Stimulated activated CD8-positive, alpha-beta memory T cell treated with anti-CD3 and anti-CD28 coated beads, Interleukin-2, amount 100 ng/mL, for 1 hour (primary cell): ENCODE results near the gene SOX11.

Experiments
- DNase-seq, 2 donors: peaks; one replicate each; pipeline ENCODE4 v3.0.0-alpha.2; 2020; ENCODE audit warnings: low read depth in 2 of 2

SOX11 gene

GRCh38 chr2:5691221-5691984 is 781 bp upstream of the SOX11 start:
- DNase-seq, result no peak

- DNase-seq, result no peak
These were observed 540 bp downstream of the SOX11 start for GRCh38 chr2:5692561-5693286.

GRCh38 chr2:5693287-5694201 is 1.4 kb downstream of the SOX11 start:
- DNase-seq, result no peak

- DNase-seq, result no peak
These were observed 2.1 kb downstream of the SOX11 start for GRCh38 chr2:5694306-5694705.

GRCh38 chr2:5695654-5696403 is 3.6 kb downstream of the SOX11 start:
- no peak for DNase-seq

GRCh38 chr2:5696404-5696944 is 4.3 kb downstream of the SOX11 start:
- no peak for DNase-seq

- no peak for DNase-seq
These were observed 4.8 kb downstream of the SOX11 start for GRCh38 chr2:5696945-5697521.

GRCh38 chr2:5697562-5697961 is 5.4 kb downstream of the SOX11 start:
- no peak for DNase-seq

GRCh38 chr2:5698134-5698533 is 6.0 kb downstream of the SOX11 start:
- no peak for DNase-seq

GRCh38 chr2:5699963-5700362 is 7.8 kb downstream of the SOX11 start:
- DNase-seq, result no peak

- no peak for DNase-seq
These were observed 8.4 kb downstream of the SOX11 start for GRCh38 chr2:5700551-5700950.

- DNase-seq, result no peak
These were observed 9.1 kb downstream of the SOX11 start for GRCh38 chr2:5701266-5701665.

- DNase-seq, result no peak
These were observed 11.0 kb downstream of the SOX11 start for GRCh38 chr2:5703166-5703565.

- DNase-seq, result no peak
These were observed 13.3 kb downstream of the SOX11 start for GRCh38 chr2:5705490-5705889.

GRCh38 chr2:5706717-5707455 is 14.7 kb downstream of the SOX11 start:
- DNase-seq, result no peak

GRCh38 chr2:5710615-5711014 is 18.4 kb downstream of the SOX11 start:
- DNase-seq, result no peak

GRCh38 chr2:5713101-5713500 is 20.9 kb downstream of the SOX11 start:
- no peak for DNase-seq

- DNase-seq, result no peak
These were observed 27.6 kb downstream of the SOX11 start for GRCh38 chr2:5719629-5720334.

GRCh38 chr2:5720426-5720825 is 28.2 kb downstream of the SOX11 start:
- DNase-seq, result no peak

GRCh38 chr2:5722236-5722635 is 30.1 kb downstream of the SOX11 start:
- DNase-seq, result no peak
